GM12801 (cell line): ENCODE measurements around the gene DPYSL4.

Experiments
- CTCF ChIP-seq: IDR thresholded peaks from one replicate; pipeline ENCODE4 v1.5.1; 2011; ENCODE audit warnings: control low read depth; ENCODE audit not compliant: insufficient read length; ENCODE audit errors: extremely low read depth

Gene DPYSL4

GRCh38 chr10:132146941-132147915 is 39.5 kb upstream of the DPYSL4 start:
- TF ChIP-seq CTCF: no peak

- TF ChIP-seq CTCF: no peak
Observed at GRCh38 chr10:132148261-132149251, 38.2 kb upstream of the DPYSL4 start.

GRCh38 chr10:132149271-132149670 is 37.5 kb upstream of the DPYSL4 start:
- TF ChIP-seq CTCF: no peak

GRCh38 chr10:132149917-132150316 is 36.8 kb upstream of the DPYSL4 start:
- TF ChIP-seq CTCF: no peak

- TF ChIP-seq CTCF: no peak
Observed at GRCh38 chr10:132150777-132151176, 36.0 kb upstream of the DPYSL4 start.

- TF ChIP-seq CTCF: no peak
Observed at GRCh38 chr10:132151286-132151950, 35.3 kb upstream of the DPYSL4 start.
